ENCODE results near the gene COX20.

DNA sequence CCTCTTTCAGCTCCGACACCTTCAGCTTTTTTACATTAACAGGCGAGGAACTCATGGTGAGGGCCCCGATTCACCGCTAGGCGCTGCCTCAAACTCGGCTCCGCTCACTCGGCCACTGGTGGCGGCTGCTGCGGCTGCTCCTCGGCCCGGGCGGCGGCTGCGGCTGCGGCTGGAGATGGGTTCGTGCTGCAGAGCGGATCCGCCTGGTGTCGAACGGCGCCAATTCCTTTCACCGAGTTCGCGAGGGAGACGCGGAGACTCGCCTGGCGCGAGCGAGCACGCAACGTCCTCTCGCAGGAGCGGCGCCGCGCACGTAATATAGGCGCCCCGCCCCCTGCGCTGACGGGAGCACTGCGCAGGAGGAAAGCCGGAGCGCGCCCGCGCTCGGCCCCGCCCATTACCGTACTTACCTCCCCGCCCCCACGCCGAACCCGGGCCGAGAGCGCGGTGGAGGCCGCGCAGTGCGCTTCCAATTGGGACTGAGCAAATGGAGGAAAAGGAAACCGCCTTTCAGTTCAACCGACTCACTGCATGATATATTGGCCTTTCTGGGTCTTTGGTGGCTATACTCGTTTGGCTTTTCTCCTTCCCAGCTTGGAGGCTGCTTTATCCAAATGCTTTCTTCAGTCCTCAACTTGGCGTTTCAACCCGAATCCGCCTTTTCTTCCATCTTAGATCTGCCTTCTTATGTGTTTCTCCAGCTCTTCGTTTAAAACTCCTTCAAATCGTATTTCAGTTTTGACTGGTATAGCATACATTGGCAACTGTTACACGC is 29.0 kb downstream of the COX20 start, which contains the start of gene HNRNPU:
- peak; percentile 97 for TF ChIP-seq POLR2A (IDR thresholded peaks at IDR 0.05; ENCODE audit: low read length)
- no peak for TF ChIP-seq GATA1 (IDR thresholded peaks at IDR 0.05; ENCODE audit: low read depth, low read length)
